Esophagus muscularis mucosa (tissue), 4 donors: ENCODE results near the gene ABCC6. TPM values are rescaled to one million over a fixed set of nuclear protein-coding genes. Genes with fewer than 3 reads are reported as not detected.
"Not testable (repeated sequence)": the region's sequence is repeated elsewhere in the genome, so short reads cannot be mapped to it uniquely, and the experiment has no call there.

Experiments used
- DNase-seq: peaks from one replicate; pipeline ENCODE4 v3.0.0-alpha.2; 2017; ENCODE audit errors: extremely low spot score
- H3K27ac ChIP-seq, 4 donors: fragments of 200-600 bp; sonication (generic); replicated peaks in 1 of 4; 1 replicate in 3 of 4; 2 replicates in 1 of 4; pipeline ENCODE4 v1.5.1; 2016 to 2019; ENCODE audit warnings: mild to moderate bottlenecking in 1 of 4
- H3K27me3 ChIP-seq, 4 donors: fragments of 200-600 bp; sonication (generic); one replicate each; pipeline versions ENCODE4 v1.5.1 to v1.6.0; 2016 to 2019
- H3K36me3 ChIP-seq, 4 donors: fragments of 200-600 bp; sonication (generic); one replicate each; pipeline ENCODE4 v1.5.1; 2016 to 2019
- H3K4me1 ChIP-seq, 4 donors: fragments of 200-600 bp; sonication (generic); one replicate each; pipeline ENCODE4 v1.5.1; 2016 to 2019
- H3K4me3 ChIP-seq, 4 donors: fragments of 200-600 bp; sonication (generic); 1 replicate in 2 of 4; 2 replicates in 2 of 4; pipeline ENCODE4 v1.5.1; 2016 to 2019; ENCODE audit warnings: mild to moderate bottlenecking in 4 of 4, moderate library complexity in 1 of 4
- H3K9me3 ChIP-seq, 4 donors: fragments of 200-600 bp; sonication (generic); 1 replicate in 3 of 4; 2 replicates in 1 of 4; pipeline ENCODE4 v1.5.1; 2016 to 2019
- CTCF ChIP-seq, 3 experiments: fragments of 200-600 bp in 2 of 3; fragments of 450-650 bp in 1 of 3; sonication (generic) in 2 of 3; IDR thresholded peaks; one replicate each; pipeline ENCODE4 v1.5.1; 2017 to 2019; ENCODE audit warnings: antibody characterized with exemption in 3 of 3, mild to moderate bottlenecking in 2 of 3, moderate library complexity in 1 of 3
- EP300 ChIP-seq: sonication (generic); formaldehyde crosslinking; IDR thresholded peaks from one replicate; pipeline ENCODE4 v1.6.1; 2017; ENCODE audit warnings: antibody characterized with exemption
- POLR2A ChIP-seq: fragments of 450-650 bp; IDR thresholded peaks from one replicate; pipeline ENCODE4 v1.6.1; 2017; ENCODE audit warnings: antibody characterized with exemption, moderate library complexity, mild to moderate bottlenecking, low read depth
- POLR2AphosphoS5 ChIP-seq, 2 donors: sonication (generic); formaldehyde crosslinking; IDR thresholded peaks; one replicate each; pipeline ENCODE4 v1.6.1; 2017; ENCODE audit warnings: antibody characterized with exemption in 2 of 2
- WGBS: methylation state at CpG from one replicate; pipeline ENCODE4 v1.1.5; 2018; 5-methylcytosine and 5-hydroxymethylcytosine counted together
- intact Hi-C: fragments of 100-400 bp; cut with DNase I; formaldehyde crosslinking; loops from one replicate; pipeline ENCODE4 v1.15.1; 2023
- total RNA-seq, 4 donors: library from RNA; depleted of rRNA; stranded (reverse); fragments of >200 nt; gene quantifications; one replicate each; pipeline versions ENCODE4 v1.1.0 to v1.2.1, GENCODE V29; 2016

ABCC6 gene
- total RNA-seq, 4 donors from 2014 or later = 0.17 to 0.83 (median 0.36) TPM

- no peak for TF ChIP-seq CTCF (IDR thresholded peaks at IDR 0.05)
- no peak for TF ChIP-seq POLR2AphosphoS5 (IDR thresholded peaks at IDR 0.05)
- no peak for TF ChIP-seq EP300
- no peak for TF ChIP-seq POLR2A
- Histone ChIP-seq H3K27ac (peak overlapping the region; percentile 66 to 79 (median 73)), H3K9me3 (no peaks in the 10 kb centered on the region), H3K4me1 (peaks cover 0 to 38% (median 35%) of the 10 kb centered on the region in 4 donors), H3K4me3 (no peak overlapping the region), H3K36me3 (peaks cover 39 to 88% (median 69%) of the 10 kb centered on the region in 4 donors), H3K27me3 (no peaks in the 10 kb centered on the region)
- no peak for DNase-seq
- WGBS = 70% methylated on average over 8 of the region's 8 CpGs
- intact Hi-C loops = no loop called here
Measured at GRCh38 chr16:16109453-16110110, 113.7 kb downstream of the ABCC6 start.

- H3K27me3 ChIP-seq = no peaks in the 10 kb centered on the region
- DNase-seq = no peak
- peaks cover 0 to 38% (median 36%) of the 10 kb centered on the region in 4 donors for H3K4me1 ChIP-seq
- intact Hi-C loops = no loop called here
- no peak overlapping the region for H3K4me3 ChIP-seq
- WGBS = 51% methylated on average over 6 of the region's 6 CpGs
- H3K9me3 ChIP-seq = no peaks in the 10 kb centered on the region
- no peak for TF ChIP-seq CTCF (IDR thresholded peaks at IDR 0.05)
- no peak for TF ChIP-seq EP300
- no peak for TF ChIP-seq POLR2A
- TF ChIP-seq POLR2AphosphoS5 (IDR thresholded peaks at IDR 0.05) = peak in 1 of 2 donors; percentile 29
- peaks cover 42 to 88% (median 69%) of the 10 kb centered on the region in 4 donors for H3K36me3 ChIP-seq
- H3K27ac ChIP-seq = peak overlapping the region; percentile 66 to 79 (median 73)
Measured at GRCh38 chr16:16108759-16109158, 114.5 kb downstream of the ABCC6 start.

- no peak for DNase-seq
- peaks cover 42 to 88% (median 69%) of the 10 kb centered on the region in 4 donors for H3K36me3 ChIP-seq
- H3K9me3 ChIP-seq = no peaks in the 10 kb centered on the region
- 80% methylated on average over 6 of the region's 6 CpGs for WGBS
- H3K4me3 ChIP-seq = no peak overlapping the region
- H3K27ac ChIP-seq = peak overlapping the region; percentile 66 to 79 (median 73)
- peaks cover 0 to 42% (median 40%) of the 10 kb centered on the region in 4 donors for H3K4me1 ChIP-seq
- no peaks in the 10 kb centered on the region for H3K27me3 ChIP-seq
- intact Hi-C loops = no loop called here
- no peak for TF ChIP-seq EP300
- no peak for TF ChIP-seq POLR2AphosphoS5 (IDR thresholded peaks at IDR 0.05)
- no peak for TF ChIP-seq POLR2A
- no peak for TF ChIP-seq CTCF (IDR thresholded peaks at IDR 0.05)
Measured at GRCh38 chr16:16107839-16108238, 115.5 kb downstream of the ABCC6 start.

GRCh38 chr16:16106466-16106865 lies 116.8 kb downstream of the ABCC6 start:
- Histone ChIP-seq H3K36me3 (peaks cover 36 to 87% (median 63%) of the 10 kb centered on the region in 4 donors), H3K27me3 (no peaks in the 10 kb centered on the region), H3K9me3 (no peaks in the 10 kb centered on the region), H3K4me3 (no peak overlapping the region), H3K4me1 (peaks cover 0 to 56% (median 54%) of the 10 kb centered on the region in 4 donors), H3K27ac (peak overlapping the region; percentile 66 to 79 (median 73))
- WGBS = 86% methylated on average over 5 of the region's 6 CpGs
- no peak for TF ChIP-seq CTCF (IDR thresholded peaks at IDR 0.05)
- intact Hi-C loops = no loop called here
- no peak for DNase-seq

GRCh38 chr16:16105646-16106045 lies 117.6 kb downstream of the ABCC6 start:
- 91% methylated on average over 14 of the region's 14 CpGs for WGBS
- Histone ChIP-seq H3K27me3 (no peaks in the 10 kb centered on the region), H3K4me1 (peaks cover 0 to 64% (median 62%) of the 10 kb centered on the region in 4 donors), H3K4me3 (no peak overlapping the region), H3K27ac (peak overlapping the region in 2 of 4 donors; percentile 51 to 90), H3K9me3 (no peaks in the 10 kb centered on the region), H3K36me3 (peaks cover 32 to 84% (median 55%) of the 10 kb centered on the region in 4 donors)
- intact Hi-C loops = no loop called here
- TF ChIP-seq EP300 (no peak), CTCF (IDR thresholded peaks at IDR 0.05) (no peak), POLR2AphosphoS5 (IDR thresholded peaks at IDR 0.05) (no peak), POLR2A (no peak)
- DNase-seq = no peak

- Histone ChIP-seq H3K4me1 (peaks cover 0 to 72% (median 68%) of the 10 kb centered on the region in 4 donors), H3K36me3 (peaks cover 32 to 79% (median 50%) of the 10 kb centered on the region in 4 donors), H3K27ac (peak overlapping the region; percentile 51 to 90 (median 88))
- DNase-seq, intact Hi-C loops, H3K9me3 ChIP-seq, H3K27me3 ChIP-seq, H3K4me3 ChIP-seq: not testable (repeated sequence)
- 96% methylated on average over 11 of the region's 21 CpGs for WGBS
Measured at GRCh38 chr16:16104804-16105141, 118.5 kb downstream of the ABCC6 start.

- 92% methylated on average over 16 of the region's 16 CpGs for WGBS
- H3K4me3 ChIP-seq, H3K27me3 ChIP-seq, intact Hi-C loops, DNase-seq, H3K9me3 ChIP-seq: not testable (repeated sequence)
- Histone ChIP-seq H3K36me3 (peaks cover 32 to 76% (median 48%) of the 10 kb centered on the region in 4 donors), H3K4me1 (peaks cover 0 to 72% (median 68%) of the 10 kb centered on the region in 4 donors), H3K27ac (peak overlapping the region; percentile 51 to 90 (median 88))
Measured at GRCh38 chr16:16104132-16104803, 119.0 kb downstream of the ABCC6 start.
